Fibroblast of pulmonary artery (primary cell): ENCODE data around the gene TOP1.

Source experiments
- DNase-seq: peaks from one replicate; pipeline ENCODE4 v3.0.0-alpha.2; 2010; ENCODE audit warnings: low read depth
- H3K4me3 ChIP-seq: replicated peaks from 2 replicates; pipeline ENCODE4 v1.5.1; 2011; ENCODE audit warnings: low read depth, mild to moderate bottlenecking, control low read depth, low read length, moderate library complexity
- CTCF ChIP-seq: IDR thresholded peaks from 2 replicates; pipeline ENCODE4 v1.5.1; 2011; ENCODE audit warnings: mild to moderate bottlenecking, control low read depth, low read length, inconsistent platforms; ENCODE audit errors: missing control alignments

Gene TOP1

GRCh38 chr20:41028359-41029149 is at the start of gene TOP1:
TOP1 (plus strand) TSS chr20:41028822; CDS start chr20:41029068, 246 bp downstream.
- no peak for TF ChIP-seq CTCF
- DNase-seq: peak; percentile 100
- peak within 1 kb of the TSS; percentile 71 for H3K4me3 ChIP-seq

- no peak for DNase-seq
- H3K4me3 ChIP-seq: no peak overlapping the region
- TF ChIP-seq CTCF: no peak
Observed at GRCh38 chr20:40979247-40979646, 49.4 kb upstream of the TOP1 start.

- peak; percentile 29 for DNase-seq
- TF ChIP-seq CTCF: no peak
- H3K4me3 ChIP-seq: no peak overlapping the region
Observed at GRCh38 chr20:40980106-40980827, 48.4 kb upstream of the TOP1 start.

- DNase-seq: no peak
- H3K4me3 ChIP-seq: no peak overlapping the region
- no peak for TF ChIP-seq CTCF
Observed at GRCh38 chr20:40980828-40981310, 47.8 kb upstream of the TOP1 start.

- no peak for TF ChIP-seq CTCF
- DNase-seq: no peak
Observed at GRCh38 chr20:40982415-40983145, 46.0 kb upstream of the TOP1 start.

DNA sequence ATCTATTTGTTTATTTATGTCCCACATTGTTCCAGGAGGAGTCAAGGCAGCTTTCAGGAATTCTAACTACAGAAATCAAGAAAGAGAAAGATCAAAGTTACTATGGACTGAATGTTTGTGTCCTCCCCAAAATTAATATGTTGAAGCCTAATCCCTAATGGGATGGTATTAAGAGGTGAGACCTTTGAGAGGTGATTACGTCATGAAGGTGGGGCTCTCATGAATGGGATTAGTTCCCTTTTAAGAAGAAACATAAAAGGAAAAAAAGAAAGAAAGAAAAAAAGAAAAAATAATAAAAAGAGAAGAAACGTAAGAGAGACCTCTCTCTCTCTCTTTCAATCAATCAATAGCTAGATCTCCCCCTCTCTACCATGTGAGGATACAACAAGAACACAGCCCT is 44.7 kb upstream of the TOP1 start:
- DNase-seq: no peak
- H3K4me3 ChIP-seq: no peak overlapping the region
- TF ChIP-seq CTCF: no peak

More at GRCh38 chr20:40982415-40983145, 46.0 kb upstream of the TOP1 start:
- H3K4me3 ChIP-seq: no peak overlapping the region
